Measurements from ENCODE around the gene NCK2. TPM values are rescaled to one million over a fixed set of nuclear protein-coding genes. Genes with fewer than 3 reads are reported as not detected.
A peak's percentile ranks its signal among the peaks of the same experiment; 100 is the strongest.

Gene NCK2
- polyA plus RNA-seq, 1 experiment = 20.5 TPM

DNA sequence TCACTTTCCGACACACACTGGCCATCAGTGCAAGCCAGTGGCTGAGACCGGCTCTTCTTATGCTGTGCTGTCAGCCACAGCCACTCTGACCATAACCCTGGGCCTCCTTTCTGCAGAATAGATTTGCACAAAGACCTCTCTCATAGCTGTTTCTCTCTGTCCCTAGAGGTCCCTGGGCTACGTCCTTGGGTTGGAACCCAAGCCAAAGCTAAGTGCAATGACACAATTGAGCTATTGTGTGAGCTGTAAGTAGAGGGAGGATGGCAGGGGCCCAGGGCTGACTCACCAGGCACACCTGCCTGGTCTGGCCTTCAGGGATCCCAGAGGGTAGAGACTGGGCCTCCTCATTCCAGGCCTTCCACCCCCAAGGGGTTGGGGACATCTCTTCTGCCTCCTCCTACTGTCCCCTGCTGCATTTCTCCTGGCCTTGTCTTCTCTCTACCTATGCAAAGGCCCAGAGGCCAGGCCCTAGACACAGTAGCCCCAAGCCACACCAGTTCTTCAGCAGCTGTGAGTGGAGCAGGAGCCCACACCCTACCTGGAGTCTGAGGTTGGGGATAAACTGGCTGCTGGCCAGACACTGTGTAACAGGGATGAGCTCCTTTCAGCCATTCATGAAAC, 174.6 kb downstream of the NCK2 start:
- ChIA-PET POLR2A (no interaction called here), CTCF (interaction anchor here (0.7 kb wide), 1 partner anchor 343 kb away, joined by 3 read pairs; no protein-coding TSS in a partner anchor)
- Histone ChIP-seq H3K4me3 (ENCODE audit: low read depth, low read length) (no peak overlapping the region), H3K27ac (ENCODE audit: low read depth, low read length) (no peak overlapping the region), H3K27me3 (ENCODE audit: control insufficient read depth, insufficient read depth, low read length) (no peaks in the 10 kb centered on the region), H3K9me3 (ENCODE audit: control insufficient read depth, insufficient read depth, low read length) (no peaks in the 10 kb centered on the region; the same call in 1 of the 2 replicates)
- TF ChIP-seq, protein P1, sequence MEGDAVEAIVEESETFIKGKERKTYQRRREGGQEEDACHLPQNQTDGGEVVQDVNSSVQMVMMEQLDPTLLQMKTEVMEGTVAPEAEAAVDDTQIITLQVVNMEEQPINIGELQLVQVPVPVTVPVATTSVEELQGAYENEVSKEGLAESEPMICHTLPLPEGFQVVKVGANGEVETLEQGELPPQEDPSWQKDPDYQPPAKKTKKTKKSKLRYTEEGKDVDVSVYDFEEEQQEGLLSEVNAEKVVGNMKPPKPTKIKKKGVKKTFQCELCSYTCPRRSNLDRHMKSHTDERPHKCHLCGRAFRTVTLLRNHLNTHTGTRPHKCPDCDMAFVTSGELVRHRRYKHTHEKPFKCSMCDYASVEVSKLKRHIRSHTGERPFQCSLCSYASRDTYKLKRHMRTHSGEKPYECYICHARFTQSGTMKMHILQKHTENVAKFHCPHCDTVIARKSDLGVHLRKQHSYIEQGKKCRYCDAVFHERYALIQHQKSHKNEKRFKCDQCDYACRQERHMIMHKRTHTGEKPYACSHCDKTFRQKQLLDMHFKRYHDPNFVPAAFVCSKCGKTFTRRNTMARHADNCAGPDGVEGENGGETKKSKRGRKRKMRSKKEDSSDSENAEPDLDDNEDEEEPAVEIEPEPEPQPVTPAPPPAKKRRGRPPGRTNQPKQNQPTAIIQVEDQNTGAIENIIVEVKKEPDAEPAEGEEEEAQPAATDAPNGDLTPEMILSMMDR (IDR thresholded peaks at IDR 0.05; ENCODE audit: low read depth, low read length) = no peak
- DNase-seq (ENCODE audit: low read depth, low spot score) = no peak

DNA sequence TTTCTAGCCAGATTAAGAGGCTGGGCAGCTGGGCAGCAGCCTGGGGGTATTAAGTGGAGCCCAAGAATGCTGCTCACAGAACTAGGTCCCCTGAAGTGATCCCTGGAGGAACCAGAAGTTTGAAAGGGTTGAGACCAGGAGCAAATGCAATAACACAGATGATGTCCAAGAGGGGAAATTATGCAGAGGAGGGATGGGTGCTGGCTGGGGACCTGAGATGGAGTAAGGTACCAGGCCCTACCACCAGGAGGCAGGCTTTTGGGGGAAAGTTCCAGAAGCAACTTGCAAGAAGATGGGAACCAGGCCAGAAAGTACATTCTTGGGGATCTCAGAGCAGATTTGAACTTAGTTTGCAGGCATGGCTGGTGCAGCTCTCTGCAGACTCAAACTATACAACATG, 175.1 kb downstream of the NCK2 start:
- ChIA-PET CTCF (interaction anchor here (0.7 kb wide), 1 partner anchor 343 kb away, joined by 3 read pairs; no protein-coding TSS in a partner anchor), POLR2A (no interaction called here)
- Histone ChIP-seq H3K4me3 (ENCODE audit: low read depth, low read length) (no peak overlapping the region), H3K9me3 (ENCODE audit: control insufficient read depth, insufficient read depth, low read length) (no peaks in the 10 kb centered on the region; the same call in 1 of the 2 replicates), H3K27ac (ENCODE audit: low read depth, low read length) (no peak overlapping the region), H3K27me3 (ENCODE audit: control insufficient read depth, insufficient read depth, low read length) (no peaks in the 10 kb centered on the region)
- TF ChIP-seq, protein P1 (IDR thresholded peaks at IDR 0.05; ENCODE audit: low read depth, low read length) = peak; percentile 53
- DNase-seq (ENCODE audit: low read depth, low spot score) = peak; percentile 6

DNA sequence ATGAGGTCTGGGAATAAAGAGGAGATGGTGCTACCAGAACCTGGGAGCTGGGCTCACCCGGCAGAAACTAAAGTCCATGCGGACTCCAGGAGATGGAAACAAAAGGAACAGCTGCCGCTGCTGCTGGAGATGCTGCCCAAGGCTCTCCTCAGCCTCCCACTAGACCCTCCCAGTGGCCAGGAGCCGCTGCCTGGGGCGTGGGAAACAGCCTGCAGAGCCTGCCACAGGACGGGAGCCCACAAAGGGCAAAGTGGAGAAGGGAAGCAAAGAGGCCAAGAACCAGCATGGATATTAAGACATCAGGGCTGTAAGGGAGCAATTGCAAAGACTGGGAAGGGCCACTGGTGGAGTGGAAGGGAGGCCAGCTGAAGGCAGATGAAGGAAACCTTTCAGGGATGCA, 179.6 kb downstream of the NCK2 start:
- TF ChIP-seq, protein P1 (IDR thresholded peaks at IDR 0.05; ENCODE audit: low read depth, low read length) = no peak
- CTCF ChIA-PET = interaction anchor here (0.6 kb wide), 1 partner anchor 181 kb away, joined by 6 read pairs; no protein-coding TSS in a partner anchor
- no peak overlapping the region for H3K4me3 ChIP-seq (ENCODE audit: low read depth, low read length)

DNA sequence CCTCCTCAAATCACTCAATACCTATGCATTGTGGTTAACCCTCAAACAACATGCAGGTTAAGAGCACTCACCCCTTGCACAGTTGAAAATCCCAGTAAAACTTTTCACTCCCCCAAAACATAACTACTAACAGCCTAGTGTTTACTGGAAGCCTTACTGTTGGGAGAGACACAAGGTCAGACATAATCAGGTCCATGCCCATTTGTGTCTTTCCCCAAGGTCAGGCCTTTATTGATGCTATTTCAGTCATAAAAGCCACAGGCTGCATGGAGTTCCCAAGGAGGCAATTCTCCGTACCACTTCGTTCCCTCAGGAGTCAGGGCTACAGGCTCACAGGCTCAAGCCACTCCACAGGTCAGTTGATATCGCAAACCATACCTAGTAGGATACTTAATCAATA, 180.2 kb downstream of the NCK2 start:
- no peak overlapping the region for H3K27ac ChIP-seq (ENCODE audit: low read depth, low read length)
- no peak for DNase-seq (ENCODE audit: low read depth, low spot score)
- ChIA-PET CTCF (no interaction called here), POLR2A (no interaction called here)
- no peak overlapping the region for H3K4me3 ChIP-seq (ENCODE audit: low read depth, low read length)
- H3K27me3 ChIP-seq (ENCODE audit: control insufficient read depth, insufficient read depth, low read length) = peaks cover 4% of the 10 kb centered on the region
- TF ChIP-seq, protein P1 (IDR thresholded peaks at IDR 0.05; ENCODE audit: low read depth, low read length) = no peak
- no peaks in the 10 kb centered on the region for H3K9me3 ChIP-seq (ENCODE audit: control insufficient read depth, insufficient read depth, low read length)

More for the DNA sequence above, 179.6 kb downstream of the NCK2 start:
- H3K27me3 ChIP-seq (ENCODE audit: control insufficient read depth, insufficient read depth, low read length) = peaks cover 4% of the 10 kb centered on the region
- DNase-seq (ENCODE audit: low read depth, low spot score) = no peak
- POLR2A ChIA-PET = no interaction called here
- no peak overlapping the region for H3K27ac ChIP-seq (ENCODE audit: low read depth, low read length)
- no peaks in the 10 kb centered on the region for H3K9me3 ChIP-seq (ENCODE audit: control insufficient read depth, insufficient read depth, low read length)

DNA sequence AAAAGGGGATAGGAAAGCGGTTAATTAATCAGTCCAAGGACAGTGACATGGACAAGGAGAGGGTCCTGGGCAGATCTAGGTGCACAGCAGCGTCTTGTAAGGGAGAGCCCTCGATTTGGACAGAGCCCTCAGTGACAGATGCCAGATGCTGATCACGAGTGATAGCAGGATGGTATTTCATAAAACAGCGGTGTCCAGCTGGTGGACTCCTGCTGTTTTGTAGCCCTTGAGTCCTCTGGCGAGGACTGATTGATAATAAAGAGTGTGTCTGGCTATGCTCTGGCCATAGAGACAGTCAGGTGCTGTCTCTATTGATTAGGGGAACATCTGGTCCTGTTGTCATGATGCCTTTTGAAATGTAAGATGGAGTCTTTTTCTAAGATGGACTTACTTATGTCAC, 180.7 kb downstream of the NCK2 start:
- TF ChIP-seq, protein P1 (IDR thresholded peaks at IDR 0.05; ENCODE audit: low read depth, low read length) = no peak
- H3K27ac ChIP-seq (ENCODE audit: low read depth, low read length) = no peak overlapping the region
- POLR2A ChIA-PET = no interaction called here
- no peak overlapping the region for H3K4me3 ChIP-seq (ENCODE audit: low read depth, low read length)
- H3K27me3 ChIP-seq (ENCODE audit: control insufficient read depth, insufficient read depth, low read length) = peaks cover 6% of the 10 kb centered on the region
- no peak for DNase-seq (ENCODE audit: low read depth, low spot score)
- H3K9me3 ChIP-seq (ENCODE audit: control insufficient read depth, insufficient read depth, low read length) = no peaks in the 10 kb centered on the region
- CTCF ChIA-PET = no interaction called here
